RPMI7951 (cell line): ENCODE data around the gene FER. TPM values are rescaled to one million over a fixed set of nuclear protein-coding genes. Genes with fewer than 3 reads are reported as not detected.
"Not testable (repeated sequence)": the region's sequence is repeated elsewhere in the genome, so short reads cannot be mapped to it uniquely, and the experiment has no call there.

Source experiments
- DNase-seq: peaks from one replicate; pipeline ENCODE4 v3.0.0-alpha.2; 2012; ENCODE audit warnings: low read depth
- total RNA-seq: library from RNA; depleted of rRNA; stranded (reverse); fragments of >200 nt; shearing (Covaris generic); gene quantifications from 2 replicates; pipeline ENCODE4 v1.2.3, GENCODE V29; 2014

Gene FER
- total RNA-seq, 1 experiment from 2014 or later: 14.1 TPM

DNA sequence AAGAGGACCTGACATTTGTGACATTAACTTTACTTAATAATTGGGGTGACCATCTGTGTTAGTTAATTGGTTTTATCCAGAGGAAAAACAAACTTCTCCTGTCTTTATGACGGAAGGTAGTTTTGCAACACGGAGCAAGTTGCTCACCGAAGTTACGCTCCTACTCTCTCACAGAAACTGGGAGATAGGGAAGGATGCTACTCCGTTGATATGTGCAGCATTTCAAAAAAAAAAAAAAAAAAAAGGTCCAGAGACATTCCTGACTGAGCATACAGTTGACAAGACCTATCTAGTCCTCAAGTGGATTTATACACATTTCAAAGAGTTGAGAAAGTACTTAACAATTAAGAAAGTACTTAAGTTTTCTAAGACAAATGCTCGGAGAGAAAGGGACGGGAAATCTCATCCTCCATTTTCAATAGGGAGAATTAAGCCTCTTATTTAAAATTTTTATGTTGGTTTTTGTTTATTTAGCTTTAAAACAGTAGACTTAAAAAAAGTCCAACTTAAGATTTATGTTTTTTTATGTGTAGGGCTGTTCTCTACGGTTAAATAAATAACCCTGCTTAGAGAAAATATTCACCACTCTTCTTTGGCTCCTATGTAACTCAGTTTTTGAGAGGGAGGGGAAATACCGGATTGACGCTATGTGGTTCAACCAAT lies 455 bp upstream of the FER start:
- DNase-seq: peak; percentile 16

GRCh38 chr5:108748401-108749127 lies 867 bp downstream of the FER start:
- DNase-seq: peak; percentile 97

GRCh38 chr5:108749128-108749861 lies 1.6 kb downstream of the FER start:
- peak; percentile 74 for DNase-seq

GRCh38 chr5:108753331-108753730 lies 5.6 kb downstream of the FER start:
- peak; percentile 20 for DNase-seq

DNA sequence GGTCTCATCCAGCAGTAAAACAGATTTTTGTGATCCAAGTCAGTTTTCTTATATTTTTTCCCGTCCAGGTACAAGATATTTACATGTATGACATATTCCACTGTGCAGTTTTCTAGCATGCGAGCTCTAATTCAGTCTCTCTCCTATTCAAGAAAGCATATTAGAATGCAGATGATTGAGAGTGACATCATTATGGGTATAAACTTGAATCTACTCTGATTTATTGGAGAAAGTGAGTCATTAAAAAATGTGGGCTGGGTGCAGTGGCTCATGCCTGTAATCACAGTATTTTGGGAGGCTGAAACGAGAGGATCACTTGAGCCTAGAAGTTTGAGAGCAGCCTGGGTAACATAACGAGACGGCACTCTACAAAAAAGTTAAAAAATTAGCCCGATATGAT lies 6.2 kb downstream of the FER start:
- peak; percentile 30 for DNase-seq

DNA sequence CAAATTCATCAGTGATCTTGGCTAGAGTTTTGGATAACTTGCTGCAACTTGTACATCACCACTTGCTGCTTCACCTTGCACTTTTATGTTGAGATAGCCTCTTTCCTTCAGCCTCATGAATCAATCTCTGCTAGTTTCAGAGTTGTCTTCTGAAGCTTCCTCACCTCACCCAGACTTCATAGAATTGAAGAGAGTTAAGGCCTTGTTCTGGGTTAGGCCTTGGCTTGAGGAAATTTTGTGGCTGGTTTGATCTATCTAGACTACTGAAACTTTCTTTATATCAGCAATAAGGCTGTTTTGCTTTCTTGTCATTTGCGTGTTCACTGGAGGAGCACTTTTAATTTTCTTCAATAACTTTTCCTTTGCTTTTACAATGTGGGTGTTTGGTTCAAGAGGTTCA lies 12.8 kb downstream of the FER start:
- DNase-seq: no peak

DNA sequence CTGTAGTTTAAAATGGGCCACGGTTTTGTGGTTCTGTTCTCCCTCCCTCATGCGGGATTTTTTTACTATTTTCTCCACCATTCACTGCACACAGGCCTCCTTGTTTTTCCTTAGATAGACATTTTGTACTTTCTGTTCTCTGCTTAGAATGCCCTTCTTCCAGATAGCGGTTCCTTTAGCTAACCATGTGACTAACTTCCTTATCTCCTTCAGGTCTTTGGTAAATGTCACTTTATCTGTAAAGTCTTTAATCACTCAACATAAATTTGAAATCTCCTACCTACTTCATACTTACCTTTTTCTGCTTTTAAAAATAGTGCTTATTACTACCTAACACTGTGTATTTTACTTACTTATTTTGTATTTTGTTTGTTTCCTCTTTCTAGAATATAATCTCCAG lies 15.0 kb downstream of the FER start:
- DNase-seq: no peak

DNA sequence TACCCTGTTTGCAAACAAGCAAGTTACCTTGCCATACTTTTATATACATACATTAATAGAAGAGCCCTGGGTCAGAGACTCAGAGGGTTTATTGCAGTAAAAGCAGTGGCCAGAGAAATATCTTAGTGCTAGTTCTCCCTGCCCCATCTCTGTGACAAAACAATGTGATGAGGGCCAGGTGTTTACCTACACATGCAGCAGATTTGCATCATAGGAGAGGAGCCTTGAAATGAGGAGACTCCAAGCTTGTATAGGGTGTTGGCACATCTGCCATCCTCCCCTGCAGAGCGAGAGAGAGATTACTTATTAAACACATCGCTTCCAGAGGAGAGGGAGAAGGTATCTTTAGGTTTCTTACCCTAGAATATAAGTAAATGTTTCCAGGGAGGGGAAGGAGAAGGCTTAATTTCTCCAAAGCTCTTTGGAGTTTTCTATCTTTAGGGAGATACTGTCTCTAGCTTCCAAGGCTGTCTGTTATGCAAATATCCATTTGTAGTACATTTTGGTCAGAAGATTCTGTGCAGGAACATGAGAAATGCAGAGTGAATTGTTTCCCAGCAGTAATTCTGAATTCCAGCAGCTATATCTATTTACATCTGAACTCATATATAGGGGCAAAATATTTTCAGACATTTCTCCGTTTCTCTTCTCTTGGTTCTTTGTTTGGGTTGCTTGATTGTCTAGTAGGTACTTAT lies 15.7 kb downstream of the FER start:
- DNase-seq: no peak

GRCh38 chr5:108765647-108766046 lies 17.9 kb downstream of the FER start:
- no peak for DNase-seq

- not testable (repeated sequence) for DNase-seq
These were observed 19.2 kb downstream of the FER start for GRCh38 chr5:108766916-108767315.

- DNase-seq: no peak
These were observed 21.7 kb downstream of the FER start for GRCh38 chr5:108769352-108769751.

GRCh38 chr5:108772626-108773025 lies 24.9 kb downstream of the FER start:
- DNase-seq: no peak

DNA sequence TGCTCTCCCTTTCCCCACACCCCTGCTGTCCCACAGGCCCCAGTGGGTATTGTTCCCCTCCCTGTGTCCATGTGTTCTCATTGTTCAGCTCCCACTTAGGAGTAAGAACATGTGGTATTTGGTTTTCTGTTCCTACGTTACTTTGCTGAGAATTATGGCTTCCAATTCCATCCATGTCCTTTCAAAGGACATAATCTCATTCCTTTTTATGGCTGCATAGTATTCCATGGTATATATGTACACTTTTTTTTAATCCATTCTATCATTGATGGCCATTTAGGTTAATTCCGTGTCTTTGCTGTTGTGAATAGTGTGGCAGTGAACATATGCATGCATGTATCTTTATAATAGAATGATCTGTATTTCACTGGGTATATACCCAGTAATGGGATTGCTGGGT lies 25.6 kb downstream of the FER start:
- DNase-seq: no peak

DNA sequence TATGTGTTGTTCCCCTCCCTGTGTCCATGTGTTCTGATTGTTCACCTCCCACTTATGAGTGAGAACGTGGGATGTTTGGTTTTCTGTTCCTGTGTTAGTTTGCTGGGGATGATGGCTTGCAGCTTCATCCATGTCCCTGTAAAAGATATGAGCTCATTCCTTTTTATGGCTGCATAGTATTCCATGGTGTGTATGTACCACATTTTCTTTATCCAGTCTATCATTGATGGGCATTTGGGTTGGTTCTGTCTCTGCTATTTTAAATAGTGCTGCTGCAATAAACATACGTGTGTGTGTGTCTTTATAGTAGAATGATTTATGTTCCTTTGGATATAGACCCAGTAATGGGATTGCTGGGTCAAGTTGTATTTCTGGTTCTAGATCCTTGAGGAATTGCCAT lies 26.4 kb downstream of the FER start:
- DNase-seq: not testable (repeated sequence)

- not testable (repeated sequence) for DNase-seq
These were observed 29.9 kb downstream of the FER start for GRCh38 chr5:108777582-108777981.

DNA sequence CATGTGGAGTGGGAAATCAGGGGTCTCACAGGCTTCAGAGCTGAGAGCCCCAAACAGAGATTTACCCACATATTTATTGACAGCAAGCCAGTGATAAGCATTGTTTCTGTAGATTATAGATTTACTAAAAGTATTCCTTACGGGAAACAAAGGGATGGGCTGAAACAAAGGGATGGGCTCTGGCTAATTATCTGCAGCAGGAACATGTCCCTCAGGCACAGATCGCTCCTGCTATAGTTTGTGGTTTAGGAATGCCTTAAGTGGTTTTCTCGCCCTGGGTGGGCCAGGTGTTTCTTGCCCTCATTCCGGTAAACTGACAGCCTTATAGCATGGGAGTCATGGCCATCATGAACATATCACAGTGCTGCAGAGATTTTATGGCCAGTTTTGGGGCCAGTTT lies 36.9 kb downstream of the FER start:
- not testable (repeated sequence) for DNase-seq

- DNase-seq: no peak
These were observed 39.2 kb downstream of the FER start for GRCh38 chr5:108786806-108787483.

DNA sequence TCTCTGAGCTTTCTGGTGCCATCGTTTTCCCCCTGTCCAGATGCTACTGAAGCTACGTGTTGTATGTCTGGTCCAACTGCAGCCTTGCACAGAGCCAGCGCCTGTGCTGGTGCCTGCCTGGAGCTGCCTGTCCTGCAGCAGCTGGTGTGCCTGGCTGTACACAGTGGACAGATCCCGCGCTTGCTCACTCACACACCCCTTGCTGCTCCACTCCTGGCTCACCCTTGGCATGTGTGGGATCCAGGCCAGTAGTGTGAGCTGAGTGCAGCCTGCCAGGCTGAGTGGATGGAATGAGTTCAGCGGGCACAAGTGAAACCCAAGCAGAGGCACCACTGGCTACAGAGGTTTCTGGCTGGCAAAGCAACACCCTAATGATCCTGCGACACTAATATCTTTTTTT lies 40.4 kb downstream of the FER start:
- DNase-seq: no peak

DNA sequence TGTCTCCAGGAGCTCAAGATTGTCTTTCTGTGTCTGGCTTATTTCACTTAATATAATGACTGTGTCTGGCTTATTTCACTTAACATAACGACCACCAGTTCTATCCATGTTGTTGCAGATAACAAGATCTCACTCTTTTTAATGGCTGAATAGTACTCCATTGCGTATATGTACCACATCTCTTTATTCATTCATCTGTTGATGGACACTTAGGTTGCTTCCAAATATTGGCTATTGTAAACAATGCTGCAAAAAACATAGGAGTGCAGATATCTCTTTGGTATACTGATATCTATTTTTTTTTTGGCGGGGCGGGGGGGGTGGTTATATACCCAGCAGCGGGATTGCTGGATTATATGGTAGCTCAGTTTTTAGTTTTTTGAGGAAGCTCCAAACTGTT lies 45.5 kb downstream of the FER start:
- no peak for DNase-seq

DNA sequence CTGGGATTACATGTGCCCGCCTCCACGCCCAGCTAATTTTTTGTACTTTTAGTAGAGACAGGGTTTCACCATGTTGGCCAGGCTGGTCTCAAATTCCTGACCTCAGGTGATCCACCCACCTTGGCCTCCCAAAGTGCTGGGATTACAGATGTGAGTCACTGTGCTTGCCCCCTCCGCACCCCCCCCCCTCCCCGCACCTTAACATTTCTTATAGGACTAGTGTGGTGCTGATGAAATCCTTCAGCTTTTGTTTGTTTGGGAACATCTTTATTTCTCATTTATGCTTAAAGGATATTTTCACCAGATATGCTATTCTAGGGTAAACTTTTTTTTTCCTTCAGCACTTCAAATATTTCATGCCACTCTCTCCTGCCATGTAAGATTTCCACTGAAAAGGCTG lies 46.7 kb downstream of the FER start:
- DNase-seq: not testable (repeated sequence)

- peak; percentile 35 for DNase-seq
These were observed 49.7 kb downstream of the FER start for GRCh38 chr5:108797396-108797795.

GRCh38 chr5:108797986-108798385 lies 50.3 kb downstream of the FER start:
- no peak for DNase-seq
